SKM-1 (cell line): ENCODE measurements around the gene STK17B.
"Not testable (repeated sequence)": the region's sequence is repeated elsewhere in the genome, so short reads cannot be mapped to it uniquely, and the experiment has no call there.

Source experiments
- DNase-seq: peaks from one replicate; lab custom pipeline; 2025; ENCODE audit not compliant: unreplicated experiment; lab: John Stamatoyannopoulos, UW

The STK17B gene

GRCh38 chr2:196113061-196113974, 58.1 kb downstream of the STK17B start:
- no peak for DNase-seq

GRCh38 chr2:196112418-196113034, 58.9 kb downstream of the STK17B start:
- DNase-seq, result no peak

- DNase-seq, result no peak
Measured at GRCh38 chr2:196108604-196109003, 62.8 kb downstream of the STK17B start.

GRCh38 chr2:196105951-196106350, 65.4 kb downstream of the STK17B start:
- no peak for DNase-seq

GRCh38 chr2:196104066-196104465, 67.3 kb downstream of the STK17B start:
- no peak for DNase-seq

- DNase-seq, result no peak
Measured at GRCh38 chr2:196103626-196104025, 67.8 kb downstream of the STK17B start.

- no peak for DNase-seq
Measured at GRCh38 chr2:196101325-196101991, 69.9 kb downstream of the STK17B start.

GRCh38 chr2:196099916-196100315, 71.5 kb downstream of the STK17B start:
- no peak for DNase-seq

- DNase-seq, result no peak
Measured at GRCh38 chr2:196097864-196098660, 73.3 kb downstream of the STK17B start.

- no peak for DNase-seq
Measured at GRCh38 chr2:196096982-196097745, 74.2 kb downstream of the STK17B start.

GRCh38 chr2:196096264-196096663, 75.1 kb downstream of the STK17B start:
- no peak for DNase-seq

GRCh38 chr2:196089448-196089847, 81.9 kb downstream of the STK17B start:
- DNase-seq, result not testable (repeated sequence)

GRCh38 chr2:196088203-196088602, 83.2 kb downstream of the STK17B start:
- no peak for DNase-seq

GRCh38 chr2:196086517-196087368, 84.6 kb downstream of the STK17B start:
- DNase-seq, result no peak

GRCh38 chr2:196083601-196084000, 87.8 kb downstream of the STK17B start:
- no peak for DNase-seq
